ENCODE results near the gene MICU1. TPM values are rescaled to one million over a fixed set of nuclear protein-coding genes. Genes with fewer than 3 reads are reported as not detected.

MICU1 gene
- total and polyA plus RNA-seq, 2 donors from 2014 or later, result 46.3 to 89.9 TPM

GRCh38 chr10:72356987-72357386, 268.9 kb downstream of the MICU1 start:
- Histone ChIP-seq H3K27me3 (ENCODE audit: control insufficient read depth, insufficient read depth, low read length) (no peaks in the 10 kb centered on the region), H3K4me1 (ENCODE audit: control insufficient read depth in 2 of 3, insufficient read depth in 2 of 3, low read depth in 1 of 3, low read length in 3 of 3) (peaks cover 0 to 15% (median 10%) of the 10 kb centered on the region in 3 donors), H3K27ac (ENCODE audit: low read depth in 2 of 2, low read length in 2 of 2) (no peak overlapping the region), H3K9me3 (ENCODE audit: control insufficient read depth in 2 of 3, insufficient read depth in 1 of 3, low read length in 3 of 3) (no peaks in the 10 kb centered on the region), H3K4me3 (ENCODE audit: low read length in 3 of 3) (no peak overlapping the region), H3K36me3 (ENCODE audit: control insufficient read depth in 2 of 3, insufficient read depth in 3 of 3, low read length in 3 of 3) (no peaks in the 10 kb centered on the region), H3K9ac (ENCODE audit: low read length in 3 of 3) (no peak overlapping the region)
- FAIRE-seq (no peak), DNase-seq (no peak)
- intact Hi-C loops (cut with DNase I), result no loop called here
- no peak for TF ChIP-seq CTCF (IDR thresholded peaks at IDR 0.05; ENCODE audit: borderline replicate concordance, extremely low read depth, insufficient read depth)

GRCh38 chr10:72356115-72356514, 269.8 kb downstream of the MICU1 start:
- Histone ChIP-seq H3K9ac (ENCODE audit: low read length in 3 of 3) (no peak overlapping the region), H3K27me3 (ENCODE audit: control insufficient read depth, insufficient read depth, low read length) (no peaks in the 10 kb centered on the region), H3K27ac (ENCODE audit: low read depth in 2 of 2, low read length in 2 of 2) (no peak overlapping the region), H3K4me1 (ENCODE audit: control insufficient read depth in 2 of 3, insufficient read depth in 2 of 3, low read depth in 1 of 3, low read length in 3 of 3) (peaks cover 0 to 23% (median 18%) of the 10 kb centered on the region in 3 donors), H3K36me3 (ENCODE audit: control insufficient read depth in 2 of 3, insufficient read depth in 3 of 3, low read length in 3 of 3) (peaks cover 0 to under 1% (median 0%) of the 10 kb centered on the region in 3 donors), H3K9me3 (ENCODE audit: control insufficient read depth in 2 of 3, insufficient read depth in 1 of 3, low read length in 3 of 3) (no peaks in the 10 kb centered on the region), H3K4me3 (ENCODE audit: low read length in 3 of 3) (no peak overlapping the region)
- FAIRE-seq (no peak), DNase-seq (no peak)
- no peak for TF ChIP-seq CTCF (IDR thresholded peaks at IDR 0.05; ENCODE audit: borderline replicate concordance, extremely low read depth, insufficient read depth)
- intact Hi-C loops (cut with DNase I), result no loop called here

GRCh38 chr10:72355214-72355555, 270.7 kb downstream of the MICU1 start:
- Histone ChIP-seq H3K4me1 (ENCODE audit: control insufficient read depth in 2 of 3, insufficient read depth in 2 of 3, low read depth in 1 of 3, low read length in 3 of 3) (peaks cover 0 to 24% (median 18%) of the 10 kb centered on the region in 3 donors), H3K27ac (ENCODE audit: low read depth in 2 of 2, low read length in 2 of 2) (peak overlapping the region; percentile 99), H3K36me3 (ENCODE audit: control insufficient read depth in 2 of 3, insufficient read depth in 3 of 3, low read length in 3 of 3) (peaks cover 0 to 10% (median 0%) of the 10 kb centered on the region in 3 donors), H3K4me3 (ENCODE audit: low read length in 3 of 3) (peak overlapping the region; percentile 95 to 97 (median 96)), H3K9ac (ENCODE audit: low read length in 3 of 3) (peak overlapping the region in 2 of 3 donors; percentile 96 to 98), H3K9me3 (ENCODE audit: control insufficient read depth in 2 of 3, insufficient read depth in 1 of 3, low read length in 3 of 3) (no peaks in the 10 kb centered on the region), H3K27me3 (ENCODE audit: control insufficient read depth, insufficient read depth, low read length) (no peaks in the 10 kb centered on the region)
- no peak for TF ChIP-seq CTCF (IDR thresholded peaks at IDR 0.05; ENCODE audit: borderline replicate concordance, extremely low read depth, insufficient read depth)
- DNase-seq (no peak), FAIRE-seq (no peak)
- intact Hi-C loops (cut with DNase I), result no loop called here

Data from kidney (tissue), 14 donors.